GM19328 (cell line): ENCODE results near the gene KRT15.

Source experiments
- ATAC-seq: cut with Tn5 transposase; IDR thresholded peaks from one replicate; pipeline ENCODE4 v1.9.1; 2021; ENCODE audit warnings: mild to moderate bottlenecking, moderate library complexity; ENCODE audit not compliant: unreplicated experiment

KRT15 gene

GRCh38 chr17:41518789-41519449 lies at the start of gene KRT15:
TSS of gene KRT15 (minus strand) at chr17:41518890. CDS start at chr17:41518827, 63 bp downstream.
- ATAC-seq, result no peak

GRCh38 chr17:41567317-41567716 lies 48.6 kb upstream of the KRT15 start:
- ATAC-seq, result no peak

- ATAC-seq, result no peak
Measured at GRCh38 chr17:41565338-41565737, 46.6 kb upstream of the KRT15 start.

- ATAC-seq, result no peak
Measured at GRCh38 chr17:41563607-41564170, 45.0 kb upstream of the KRT15 start.

GRCh38 chr17:41561554-41561953 lies 42.9 kb upstream of the KRT15 start:
- no peak for ATAC-seq

GRCh38 chr17:41559548-41559947 lies 40.9 kb upstream of the KRT15 start:
- ATAC-seq, result no peak

- no peak for ATAC-seq
Measured at GRCh38 chr17:41556931-41557330, 38.2 kb upstream of the KRT15 start.

- no peak for ATAC-seq
Measured at GRCh38 chr17:41556306-41556705, 37.6 kb upstream of the KRT15 start.

- no peak for ATAC-seq
Measured at GRCh38 chr17:41555105-41555887, 36.6 kb upstream of the KRT15 start.

- ATAC-seq, result no peak
Measured at GRCh38 chr17:41553987-41554680, 35.4 kb upstream of the KRT15 start.

GRCh38 chr17:41553176-41553575 lies 34.5 kb upstream of the KRT15 start:
- ATAC-seq, result no peak

GRCh38 chr17:41552455-41552854 lies 33.8 kb upstream of the KRT15 start:
- no peak for ATAC-seq

- no peak for ATAC-seq
Measured at GRCh38 chr17:41551365-41551764, 32.7 kb upstream of the KRT15 start.

GRCh38 chr17:41549596-41550039 lies 30.9 kb upstream of the KRT15 start:
- no peak for ATAC-seq

- ATAC-seq, result no peak
Measured at GRCh38 chr17:41548844-41549595, 30.3 kb upstream of the KRT15 start.

GRCh38 chr17:41547921-41548843 lies 29.5 kb upstream of the KRT15 start:
- no peak for ATAC-seq

- no peak for ATAC-seq
Measured at GRCh38 chr17:41547378-41547841, 28.7 kb upstream of the KRT15 start.

GRCh38 chr17:41546819-41547218 lies 28.1 kb upstream of the KRT15 start:
- ATAC-seq, result no peak

GRCh38 chr17:41545829-41546410 lies 27.2 kb upstream of the KRT15 start:
- no peak for ATAC-seq
